K562 (cell line): ENCODE measurements around the gene MGA. TPM values are rescaled to one million over a fixed set of nuclear protein-coding genes. Genes with fewer than 3 reads are reported as not detected.

Experiments
- CBX5 ChIP-seq: IDR thresholded peaks from 2 replicates; pipeline ENCODE4 v1.6.1; 2014; ENCODE audit warnings: low read depth, borderline replicate concordance
- CBX8 ChIP-seq: fragments of 200-600 bp; sonication (generic); IDR thresholded peaks from 2 replicates; pipeline ENCODE4 v1.6.1; 2012; ENCODE audit warnings: borderline replicate concordance, mixed run types, low read depth, mild to moderate bottlenecking, moderate library complexity, mixed read lengths, low read length, control low read depth, inconsistent platforms; ENCODE audit not compliant: poor library complexity, severe bottlenecking; ENCODE audit errors: extremely low read depth
- FIP1L1 ChIP-seq: fragments of 200-400 bp; formaldehyde crosslinking; IDR thresholded peaks from 2 replicates; pipeline ENCODE4 v1.6.1; 2018; ENCODE audit warnings: mild to moderate bottlenecking, low read depth, low read length; ENCODE audit not compliant: poor library complexity, severe bottlenecking
- KAT7 ChIP-seq: sonication (generic); formaldehyde crosslinking; IDR thresholded peaks from 2 replicates; pipeline ENCODE4 v1.8.0; 2022; ENCODE audit warnings: missing genetic modification reagents, mild to moderate bottlenecking, borderline replicate concordance
- KDM1A ChIP-seq, 2 experiments: fragments of 450-650 bp; IDR thresholded peaks; 2 replicates each; pipeline ENCODE4 v1.6.1; 2016; ENCODE audit warnings: mild to moderate bottlenecking in 2 of 2
- NCOA2 ChIP-seq, 2 experiments: fragments of 450-650 bp; IDR thresholded peaks; 2 replicates each; pipeline ENCODE4 v1.6.1; 2018; ENCODE audit warnings: mild to moderate bottlenecking in 2 of 2, moderate library complexity in 1 of 2; ENCODE audit not compliant: partially characterized antibody in 2 of 2
- ZNF589 ChIP-seq: fragments of 200-800 bp; sonication (Bioruptor generic); IDR thresholded peaks from 2 replicates; pipeline ENCODE4 v1.6.1; 2016; ENCODE audit warnings: low read depth, missing genetic modification characterization, missing compliant biosample characterization
- polyA plus RNA-seq, 8 experiments: library from polyadenylated mRNA; depleted of rRNA in 4 of 8; stranded (reverse) in 5 of 8; unstranded in 3 of 8; fragments of >200 nt; fragmentation: Nextera tagmentation in 2 of 8; fragmentation: Illumina TruSeq in 1 of 8; extraction: Ambion mirVana in 2 of 8; extraction: Trizol in 1 of 8; gene quantifications; 2 replicates each; pipeline versions ENCODE4 v1.2.1 to v1.2.3, GENCODE V29; 2011 to 2014; ENCODE audit warnings: inconsistent platforms in 1 of 8, missing spikeins in 1 of 8
- total RNA-seq, 7 experiments: library from RNA; depleted of rRNA in 6 of 7; stranded (reverse); fragments of >200 nt in 6 of 7; fragmentation: Illumina TruSeq in 2 of 7; extraction: Trizol in 2 of 7; gene quantifications; 2 replicates each; pipeline versions ENCODE4 v1.2.1 to v1.2.3, GENCODE V29; 2011 to 2021; ENCODE audit warnings: low replicate concordance in 1 of 7
- TF ChIP-seq, protein P1 (sequence below): fragments of 450-650 bp; formaldehyde crosslinking; conservative IDR thresholded peaks from 2 replicates; pipeline ENCODE4 v1.4.0; 2022; ENCODE audit warnings: mild to moderate bottlenecking, missing genetic modification characterization
- TF ChIP-seq, protein P2 (sequence below): fragments of 450-650 bp; conservative IDR thresholded peaks from 2 replicates; pipeline ENCODE4 v1.6.1; 2016; ENCODE audit warnings: missing genetic modification characterization, low read depth, mild to moderate bottlenecking, missing compliant biosample characterization, moderate library complexity
- TF ChIP-seq, protein P3 (sequence below), 2 experiments: fragments of 450-650 bp in 1 of 2; sonication (generic) in 1 of 2; formaldehyde crosslinking; conservative IDR thresholded peaks; 2 replicates each; pipeline versions ENCODE4 v1.4.0 to v1.8.1; 2020 to 2022; ENCODE audit warnings: mild to moderate bottlenecking in 1 of 2, missing genetic modification reagents in 1 of 2

Gene MGA
- total and polyA plus RNA-seq, 9 of the 15 experiments (the other 6 are each of a cell fraction or from before 2014, with no cell fraction given): 4.7 to 56.1 (median 21.1) TPM

DNA sequence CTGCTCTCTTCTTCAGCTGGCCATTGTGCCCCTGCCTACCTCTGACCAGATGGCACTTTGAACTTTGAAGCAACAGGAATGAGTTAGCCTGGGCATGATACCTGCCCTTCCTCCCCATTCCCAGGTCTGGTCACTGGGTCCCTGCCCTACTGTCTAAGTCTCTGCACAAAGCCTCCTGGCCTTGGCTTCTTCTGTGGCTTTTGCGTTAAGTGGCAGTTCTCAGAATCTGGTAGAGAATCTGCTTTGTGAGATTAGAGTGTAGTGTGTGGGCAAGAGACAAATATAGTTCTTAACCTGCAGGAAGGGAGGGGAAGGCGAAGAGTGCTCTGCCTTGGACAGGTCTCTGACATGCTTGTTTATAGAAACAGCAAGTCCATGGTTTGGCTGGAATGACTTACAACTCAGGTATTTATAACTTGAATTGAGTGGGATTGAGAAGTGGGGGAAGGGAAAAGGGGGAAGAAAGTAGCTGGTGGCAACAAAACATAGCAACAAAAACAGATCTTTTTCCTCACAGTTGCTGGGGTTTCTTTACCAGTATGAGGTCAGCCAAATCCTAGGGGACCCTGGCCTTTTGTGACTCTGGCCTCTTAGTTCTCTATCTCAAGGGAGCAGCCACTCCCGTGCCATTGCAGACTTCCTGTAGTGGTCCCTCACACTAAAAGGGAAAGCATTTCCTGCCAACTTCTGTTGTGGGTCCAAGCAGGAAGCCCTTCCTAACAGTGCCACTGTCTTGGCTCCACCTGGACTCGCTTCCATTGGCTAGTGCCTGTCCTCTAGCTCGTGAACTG lies 130.7 kb downstream of the MGA start (continued):
- TF ChIP-seq NCOA2 (IDR thresholded peaks at IDR 0.05; ENCODE audit: partially characterized antibody in 2 of 2) (no peak), ZNF589 (CRISPR knock-in tag) (no peak), CBX8 (no peak), FIP1L1 (no peak), CBX5 (no peak), KDM1A (IDR thresholded peaks at IDR 0.05) (peak; percentile 75 to 83), KAT7 (CRISPR knock-in tag) (0 out of 2 replicates have a peak, but pooled peaks have one; percentile 39)
- TF ChIP-seq, protein P1, sequence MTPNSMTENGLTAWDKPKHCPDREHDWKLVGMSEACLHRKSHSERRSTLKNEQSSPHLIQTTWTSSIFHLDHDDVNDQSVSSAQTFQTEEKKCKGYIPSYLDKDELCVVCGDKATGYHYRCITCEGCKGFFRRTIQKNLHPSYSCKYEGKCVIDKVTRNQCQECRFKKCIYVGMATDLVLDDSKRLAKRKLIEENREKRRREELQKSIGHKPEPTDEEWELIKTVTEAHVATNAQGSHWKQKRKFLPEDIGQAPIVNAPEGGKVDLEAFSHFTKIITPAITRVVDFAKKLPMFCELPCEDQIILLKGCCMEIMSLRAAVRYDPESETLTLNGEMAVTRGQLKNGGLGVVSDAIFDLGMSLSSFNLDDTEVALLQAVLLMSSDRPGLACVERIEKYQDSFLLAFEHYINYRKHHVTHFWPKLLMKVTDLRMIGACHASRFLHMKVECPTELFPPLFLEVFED (CRISPR knock-in tag): no peak
- TF ChIP-seq, protein P2, sequence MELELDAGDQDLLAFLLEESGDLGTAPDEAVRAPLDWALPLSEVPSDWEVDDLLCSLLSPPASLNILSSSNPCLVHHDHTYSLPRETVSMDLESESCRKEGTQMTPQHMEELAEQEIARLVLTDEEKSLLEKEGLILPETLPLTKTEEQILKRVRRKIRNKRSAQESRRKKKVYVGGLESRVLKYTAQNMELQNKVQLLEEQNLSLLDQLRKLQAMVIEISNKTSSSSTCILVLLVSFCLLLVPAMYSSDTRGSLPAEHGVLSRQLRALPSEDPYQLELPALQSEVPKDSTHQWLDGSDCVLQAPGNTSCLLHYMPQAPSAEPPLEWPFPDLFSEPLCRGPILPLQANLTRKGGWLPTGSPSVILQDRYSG (tag): no peak
- TF ChIP-seq, protein P3, sequence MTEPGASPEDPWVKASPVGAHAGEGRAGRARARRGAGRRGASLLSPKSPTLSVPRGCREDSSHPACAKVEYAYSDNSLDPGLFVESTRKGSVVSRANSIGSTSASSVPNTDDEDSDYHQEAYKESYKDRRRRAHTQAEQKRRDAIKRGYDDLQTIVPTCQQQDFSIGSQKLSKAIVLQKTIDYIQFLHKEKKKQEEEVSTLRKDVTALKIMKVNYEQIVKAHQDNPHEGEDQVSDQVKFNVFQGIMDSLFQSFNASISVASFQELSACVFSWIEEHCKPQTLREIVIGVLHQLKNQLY (CRISPR knock-in tag; conservative IDR thresholded peaks at IDR 0.05): no peak
